Measurements from ENCODE around the gene PTDSS2. TPM values are rescaled to one million over a fixed set of nuclear protein-coding genes. Genes with fewer than 3 reads are reported as not detected.

Gene PTDSS2
- total and polyA plus RNA-seq, 2 of the 13 experiments (the other 11 are each of a cell fraction or from before 2014, with no cell fraction given), result 21.7 to 26.4 TPM

GRCh38 chr11:502288-503178 is 52.5 kb downstream of the PTDSS2 start:
- 100% methylated on average over 3 of the region's 10 CpGs for WGBS (ENCODE audit: low lambda C conversion rate)
- TF ChIP-seq RBFOX2 (IDR thresholded peaks at IDR 0.05; ENCODE audit: low read depth, low read length), result peak; percentile 29; the same call in 1 of the 2 replicates
- TF ChIP-seq ZNF512B (CRISPR knock-in tag; IDR thresholded peaks at IDR 0.05; ENCODE audit: borderline replicate concordance), result no peak
- no peak for TF ChIP-seq ZNF737 (CRISPR knock-in tag; IDR thresholded peaks at IDR 0.05; ENCODE audit: borderline replicate concordance)
- no peak for TF ChIP-seq ZNF644 (CRISPR knock-in tag; IDR thresholded peaks at IDR 0.05; ENCODE audit: low read depth)
- TF ChIP-seq ZBTB46 (CRISPR knock-in tag; IDR thresholded peaks at IDR 0.05; ENCODE audit: borderline replicate concordance), result no peak
- no peak for TF ChIP-seq THRA (CRISPR knock-in tag; IDR thresholded peaks at IDR 0.05; ENCODE audit: borderline replicate concordance)
- no peak for TF ChIP-seq HOXD1 (CRISPR knock-in tag; IDR thresholded peaks at IDR 0.05)
- TF ChIP-seq ZNF792 (CRISPR knock-in tag; IDR thresholded peaks at IDR 0.05), result no peak
- TF ChIP-seq AGO2 (optimal IDR thresholded peaks at IDR 0.05; ENCODE audit: low read depth, low read length), result peak; percentile 52
- peak; percentile 45; the same call in 1 of the 2 replicates for TF ChIP-seq AKAP8 (CRISPR knock-in tag; IDR thresholded peaks at IDR 0.05)
- no peak for TF ChIP-seq SKIL (CRISPR knock-in tag; IDR thresholded peaks at IDR 0.05; ENCODE audit: borderline replicate concordance)
- no peak for TF ChIP-seq CSRNP2 (CRISPR knock-in tag; conservative IDR thresholded peaks at IDR 0.05; ENCODE audit: low read depth)
- no peaks in the 10 kb centered on the region for H3K9me3 ChIP-seq (ENCODE audit: low read length)
- in situ Hi-C loops (cut with HindIII; ENCODE audit: extremely low pct_ligation_motif_present, low pct_unique_long_range_greater_than_20kb) (no loop called here), intact Hi-C loops (cut with micrococcal nuclease; ENCODE audit: unreplicated experiment) (no loop called here)
- ChIA-PET POLR2A (no interaction called here), CTCF (ENCODE audit: low intra/inter-chr PET ratio, low total read pairs) (no interaction called here)
- H3K4me2 ChIP-seq (ENCODE audit: low read depth, low read length), result no peak overlapping the region
- no TSS peak for BruUV-seq (replicated peaks)
- H4K20me1 ChIP-seq (ENCODE audit: insufficient read depth, low read length), result no peaks in the 10 kb centered on the region
- FAIRE-seq, result no peak
- H2AFZ ChIP-seq (ENCODE audit: low read length), result no peak overlapping the region
- no peaks in the 10 kb centered on the region for H3K27me3 ChIP-seq (ENCODE audit: control insufficient read depth in 1 of 2, insufficient read depth in 2 of 2, low read length in 2 of 2)
- H3K9ac ChIP-seq (ENCODE audit: insufficient read depth, low read depth, low read length), result no peak overlapping the region
- H3K4me3 ChIP-seq (replicated peaks in 1 of 3; ENCODE audit: insufficient read depth in 1 of 3, low read depth in 2 of 3, low read length in 3 of 3), result no peak overlapping the region
- H3K4me1 ChIP-seq (ENCODE audit: insufficient read depth, low read length), result peaks cover 16% of the 10 kb centered on the region
- no peak for ATAC-seq
- peaks cover 30 to 45% of the 10 kb centered on the region in 2 experiments for H3K36me3 ChIP-seq (replicated peaks in 1 of 2; ENCODE audit: control insufficient read depth in 1 of 2, insufficient read depth in 2 of 2, low read length in 2 of 2)
- no peak overlapping the region for H3K27ac ChIP-seq (ENCODE audit: extremely low read length, insufficient read depth, low read length)
- peaks cover 28% of the 10 kb centered on the region for H3K79me2 ChIP-seq (ENCODE audit: insufficient read depth, low read length)
- DNase-seq (ENCODE audit: low spot score), result no peak
